Measurements from ENCODE around the gene NT5DC4.
"Not testable (repeated sequence)": the region's sequence is repeated elsewhere in the genome, so short reads cannot be mapped to it uniquely, and the experiment has no call there.

The NT5DC4 gene

GRCh38 chr2:112699984-112700667, 20.7 kb upstream of the NT5DC4 start:
- no peak for FAIRE-seq
- no peak for DNase-seq (ENCODE audit: low spot score)

GRCh38 chr2:112701052-112701451, 19.8 kb upstream of the NT5DC4 start:
- DNase-seq (ENCODE audit: low spot score) (no peak), FAIRE-seq (no peak)

GRCh38 chr2:112703684-112704083, 17.1 kb upstream of the NT5DC4 start:
- FAIRE-seq: no peak

DNA sequence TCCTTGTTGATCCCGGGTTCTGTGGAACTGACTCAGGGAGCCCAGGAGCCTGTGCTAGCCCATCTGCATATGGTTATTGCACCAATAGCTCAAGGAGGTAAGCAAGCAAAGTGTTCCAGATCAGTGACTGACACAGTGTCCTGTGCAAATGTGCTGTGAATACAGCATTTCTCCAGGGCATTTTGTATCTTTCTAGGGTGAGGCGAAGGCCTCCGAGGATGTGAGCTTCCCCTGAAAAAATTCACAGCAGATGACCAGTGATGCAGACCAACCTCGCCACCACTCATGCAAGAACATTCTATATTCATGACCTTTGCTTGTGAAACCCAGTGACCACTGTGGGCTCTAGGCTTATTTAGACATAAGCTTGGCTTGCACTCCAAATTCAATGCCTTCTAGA, 15.2 kb upstream of the NT5DC4 start:
- FAIRE-seq (peak; percentile 69), DNase-seq (ENCODE audit: low spot score) (peak; percentile 78)

More at GRCh38 chr2:112703684-112704083, 17.1 kb upstream of the NT5DC4 start:
- DNase-seq (ENCODE audit: low spot score): no peak

DNA sequence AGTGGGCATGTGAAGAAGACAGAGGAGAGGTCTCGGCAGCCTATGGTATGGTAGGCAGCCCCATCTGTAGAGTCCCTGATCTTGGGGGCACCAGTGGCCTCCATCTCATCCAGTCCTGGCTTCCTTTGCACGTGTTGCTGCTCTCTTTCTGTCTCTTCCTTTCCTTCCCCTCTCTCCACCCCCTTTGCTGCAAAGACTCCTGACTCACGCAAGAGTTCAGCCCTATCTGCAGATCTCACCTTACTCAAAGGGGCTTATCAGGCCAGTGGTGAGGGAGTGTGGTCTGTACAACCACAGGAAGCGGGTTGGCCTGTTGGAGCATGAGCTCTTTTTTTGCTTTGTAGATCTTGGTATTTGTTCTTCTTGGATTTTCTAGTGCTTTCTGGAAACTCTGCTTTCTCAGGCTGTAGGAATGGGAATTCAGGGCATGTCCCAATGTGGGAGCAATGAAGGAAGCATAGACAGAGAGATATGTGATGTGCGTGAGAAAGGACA, 14.6 kb upstream of the NT5DC4 start:
- peak; percentile 92 for DNase-seq (ENCODE audit: low spot score)
- peak; percentile 90 for FAIRE-seq

GRCh38 chr2:112706947-112707346, 13.9 kb upstream of the NT5DC4 start:
- not testable (repeated sequence) for FAIRE-seq; DNase-seq (ENCODE audit: low spot score)

GRCh38 chr2:112708968-112709367, 11.9 kb upstream of the NT5DC4 start:
- DNase-seq (ENCODE audit: low spot score) (no peak), FAIRE-seq (no peak)

GRCh38 chr2:112709703-112710102, 11.1 kb upstream of the NT5DC4 start:
- FAIRE-seq (no peak), DNase-seq (ENCODE audit: low spot score) (no peak)

GRCh38 chr2:112710956-112711750, 9.7 kb upstream of the NT5DC4 start:
- no peak for DNase-seq (ENCODE audit: low spot score)
- no peak for FAIRE-seq

DNA sequence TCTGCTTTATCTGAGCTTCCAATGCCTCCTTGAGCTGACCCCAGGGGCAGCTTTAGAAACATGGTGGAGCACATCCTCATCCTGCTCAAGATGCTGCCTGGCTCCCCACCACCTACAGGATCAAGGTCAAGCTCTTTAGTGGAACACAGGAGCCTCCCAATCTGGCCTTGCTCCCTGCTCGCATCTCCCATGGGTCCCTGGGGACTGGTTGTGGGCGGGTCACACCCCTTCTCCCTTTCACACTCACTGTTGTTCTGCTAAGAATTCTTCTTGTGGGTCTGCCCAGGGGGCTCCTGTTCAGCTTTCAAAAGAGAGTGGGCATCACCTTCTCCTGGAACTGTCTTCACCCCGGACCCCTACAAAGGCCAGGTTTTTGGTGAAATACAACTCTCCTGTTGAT, 8.4 kb upstream of the NT5DC4 start:
- DNase-seq (ENCODE audit: low spot score): no peak
- FAIRE-seq: no peak

DNA sequence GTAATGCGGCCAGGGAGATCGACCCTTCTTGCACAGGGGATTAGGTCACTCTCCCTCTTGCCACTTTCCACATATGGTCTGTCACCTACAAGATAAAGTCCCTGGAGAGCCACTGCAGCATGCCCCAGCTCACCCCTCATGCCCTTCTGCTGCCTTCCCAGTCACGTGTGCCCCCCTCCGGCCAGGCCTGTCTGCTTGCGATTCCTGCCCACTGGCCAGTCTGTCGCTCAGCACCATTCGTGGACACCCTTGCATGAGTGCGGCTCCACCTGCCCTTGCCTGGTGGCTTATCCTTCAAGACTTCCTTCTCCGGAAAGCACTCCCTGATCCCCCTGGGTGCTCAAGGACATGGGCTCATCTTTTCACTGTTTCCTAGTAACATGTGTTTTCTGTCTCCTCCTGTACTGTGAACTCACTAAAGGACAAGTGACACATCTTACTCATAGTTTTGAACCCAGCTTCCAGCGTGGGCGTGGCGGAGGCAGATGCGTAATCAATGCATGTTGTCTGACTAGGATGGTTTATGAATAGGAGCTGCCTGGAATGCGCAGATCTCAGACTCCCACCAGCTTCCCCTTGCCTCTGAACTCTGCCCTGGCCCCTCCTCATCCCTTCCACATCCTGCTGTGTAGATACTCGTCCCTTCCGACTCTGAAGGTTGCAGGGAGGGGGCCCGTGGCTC, 7.8 kb upstream of the NT5DC4 start:
- peak; percentile 15 for DNase-seq (ENCODE audit: low spot score)
- no peak for FAIRE-seq

GRCh38 chr2:112713585-112713925, 7.3 kb upstream of the NT5DC4 start:
- FAIRE-seq: no peak
- DNase-seq (ENCODE audit: low spot score): no peak

DNA sequence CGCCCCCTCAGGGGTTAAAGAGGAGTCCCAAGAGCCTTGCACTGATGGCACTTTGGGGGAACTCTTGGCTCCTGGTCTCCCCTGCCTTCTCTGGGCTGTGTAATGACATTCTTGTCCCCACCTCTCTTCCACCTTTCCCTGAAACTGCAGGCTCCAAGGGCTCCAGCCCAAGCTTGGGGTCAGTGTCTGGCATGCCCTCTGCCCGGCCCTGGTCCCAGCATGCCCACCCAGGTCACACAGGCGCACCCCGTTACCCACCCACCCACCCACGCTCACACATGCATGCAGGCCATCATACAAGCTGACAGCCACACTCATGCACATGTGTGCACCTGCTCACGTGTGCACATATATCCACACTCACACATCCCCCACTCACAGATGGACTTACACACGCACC, 6.9 kb upstream of the NT5DC4 start:
- no peak for DNase-seq (ENCODE audit: low spot score)
- FAIRE-seq: no peak

DNA sequence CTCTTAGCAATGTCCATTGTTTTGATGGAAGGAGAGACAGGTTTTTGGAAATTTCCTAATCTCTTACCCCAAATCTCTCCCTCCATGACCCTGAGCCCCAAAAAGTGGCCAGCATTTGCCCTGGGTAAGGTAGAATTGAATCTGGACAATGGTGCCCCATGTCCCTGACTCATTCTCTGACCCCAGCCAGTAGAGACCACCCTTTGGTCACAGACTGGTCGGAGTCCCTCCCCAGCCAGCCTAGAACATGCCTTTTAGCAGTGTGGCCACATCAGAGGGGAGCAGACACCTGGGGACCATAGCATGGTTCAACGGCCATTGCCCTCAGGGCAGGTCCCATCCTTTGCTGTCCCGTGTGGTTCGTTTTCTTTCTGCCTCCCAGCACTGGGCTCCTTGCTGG, 6.5 kb upstream of the NT5DC4 start:
- FAIRE-seq (no peak), DNase-seq (ENCODE audit: low spot score) (no peak)

GRCh38 chr2:112714836-112715631, 5.8 kb upstream of the NT5DC4 start:
- peak; percentile 77 for DNase-seq (ENCODE audit: low spot score)
- peak; percentile 83 for FAIRE-seq

DNA sequence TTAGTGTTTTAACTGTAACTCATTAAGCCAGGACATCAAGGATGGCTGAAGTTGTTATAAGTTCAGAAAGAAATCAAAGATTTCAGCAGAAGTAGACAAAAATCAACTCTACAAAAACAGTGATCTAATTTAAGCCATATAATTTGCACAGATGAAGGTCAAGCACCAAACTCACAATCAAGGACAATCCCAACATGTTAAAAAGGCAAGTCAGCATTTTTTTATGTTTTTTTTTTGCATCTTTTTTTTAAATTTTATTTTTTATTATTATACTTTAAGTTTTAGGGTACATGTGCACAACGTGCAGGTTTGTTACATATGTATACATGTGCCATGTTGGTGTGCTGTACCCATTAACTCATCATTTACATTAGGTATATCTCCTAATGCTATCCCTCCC, 4.7 kb upstream of the NT5DC4 start:
- DNase-seq (ENCODE audit: low spot score); FAIRE-seq: not testable (repeated sequence)

DNA sequence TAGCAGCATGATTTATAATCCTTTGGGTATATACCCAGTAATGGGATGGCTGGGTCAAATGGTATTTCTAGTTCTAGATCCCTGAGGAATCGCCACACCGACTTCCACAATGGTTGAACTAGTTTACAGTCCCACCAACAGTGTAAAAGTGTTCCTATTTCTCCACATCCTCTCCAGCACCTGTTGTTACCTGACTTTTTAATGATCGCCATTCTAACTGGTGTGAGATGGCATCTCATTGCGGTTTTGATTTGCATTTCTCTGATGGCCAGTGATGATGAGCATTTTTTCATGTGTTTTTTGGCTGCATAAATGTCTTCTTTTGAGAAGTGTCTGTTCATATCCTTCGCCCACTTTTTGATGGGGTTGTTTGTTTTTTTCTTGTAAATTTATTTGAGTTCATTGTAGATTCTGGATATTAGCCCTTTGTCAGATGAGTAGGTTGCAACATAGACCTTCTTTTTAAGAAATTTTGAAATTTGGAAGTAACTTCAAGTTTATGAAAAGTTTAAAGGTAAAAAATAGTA, 3.9 kb upstream of the NT5DC4 start:
- not testable (repeated sequence) for DNase-seq (ENCODE audit: low spot score); FAIRE-seq

DNA sequence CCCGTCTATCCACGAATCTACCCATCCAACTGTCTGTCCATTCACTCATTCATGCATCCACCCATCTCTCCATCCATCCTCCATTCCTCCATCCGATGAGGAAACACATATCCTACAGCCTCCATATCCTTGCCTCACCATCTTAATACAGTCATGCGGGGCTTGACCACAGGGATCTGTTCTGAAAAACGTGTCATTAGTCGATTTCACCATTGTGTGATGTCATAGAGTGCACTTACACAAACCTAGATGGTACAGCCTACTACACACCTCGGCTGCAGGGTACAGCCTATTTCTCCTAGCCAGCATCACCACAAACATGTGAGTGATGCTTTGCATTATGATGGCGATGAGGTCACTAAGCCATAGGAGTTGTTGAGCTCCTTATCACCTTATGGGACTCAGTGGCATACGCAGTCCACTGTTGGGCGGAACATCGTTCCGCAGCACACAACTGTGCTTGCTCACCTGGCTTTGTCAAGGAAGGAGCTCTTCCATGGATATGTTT, 1.9 kb upstream of the NT5DC4 start:
- no peak for FAIRE-seq
- no peak for DNase-seq (ENCODE audit: low spot score)

- FAIRE-seq (no peak), DNase-seq (ENCODE audit: low spot score) (no peak)
Measured at GRCh38 chr2:112721819-112722522, 1.2 kb downstream of the NT5DC4 start.
